ENCODE data around the gene SMAD6.

DNA sequence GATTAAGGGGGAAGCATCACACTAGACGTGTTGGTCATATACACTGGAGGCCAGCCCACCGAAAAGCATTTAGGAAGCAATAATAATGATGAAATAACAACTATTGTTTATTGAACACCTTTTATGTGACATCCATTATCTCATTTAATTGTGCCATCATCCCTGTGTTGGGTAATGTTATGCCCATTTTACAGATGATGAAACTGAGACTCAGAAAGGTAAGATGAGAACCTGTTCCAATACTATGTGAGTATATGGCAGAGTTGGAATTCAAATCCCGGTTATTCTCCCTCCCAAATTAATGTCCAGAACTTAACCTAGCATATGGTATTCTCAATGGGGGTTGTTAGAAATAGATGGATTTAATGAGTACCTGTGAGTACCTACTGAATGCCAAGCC, 99.2 kb downstream of the SMAD6 start:
- TF ChIP-seq, protein P1, sequence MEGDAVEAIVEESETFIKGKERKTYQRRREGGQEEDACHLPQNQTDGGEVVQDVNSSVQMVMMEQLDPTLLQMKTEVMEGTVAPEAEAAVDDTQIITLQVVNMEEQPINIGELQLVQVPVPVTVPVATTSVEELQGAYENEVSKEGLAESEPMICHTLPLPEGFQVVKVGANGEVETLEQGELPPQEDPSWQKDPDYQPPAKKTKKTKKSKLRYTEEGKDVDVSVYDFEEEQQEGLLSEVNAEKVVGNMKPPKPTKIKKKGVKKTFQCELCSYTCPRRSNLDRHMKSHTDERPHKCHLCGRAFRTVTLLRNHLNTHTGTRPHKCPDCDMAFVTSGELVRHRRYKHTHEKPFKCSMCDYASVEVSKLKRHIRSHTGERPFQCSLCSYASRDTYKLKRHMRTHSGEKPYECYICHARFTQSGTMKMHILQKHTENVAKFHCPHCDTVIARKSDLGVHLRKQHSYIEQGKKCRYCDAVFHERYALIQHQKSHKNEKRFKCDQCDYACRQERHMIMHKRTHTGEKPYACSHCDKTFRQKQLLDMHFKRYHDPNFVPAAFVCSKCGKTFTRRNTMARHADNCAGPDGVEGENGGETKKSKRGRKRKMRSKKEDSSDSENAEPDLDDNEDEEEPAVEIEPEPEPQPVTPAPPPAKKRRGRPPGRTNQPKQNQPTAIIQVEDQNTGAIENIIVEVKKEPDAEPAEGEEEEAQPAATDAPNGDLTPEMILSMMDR (conservative IDR thresholded peaks at IDR 0.05; ENCODE audit: low read length), result no peak
- TF ChIP-seq EZH2phosphoT487 (IDR thresholded peaks at IDR 0.05; ENCODE audit: borderline replicate concordance), result no peak
